ENCODE data around the gene ACTL7A.

ACTL7A gene

GRCh38 chr9:108864446-108864845, 2.4 kb downstream of the ACTL7A start:
- Histone ChIP-seq H3K27me3 (ENCODE audit: control insufficient read depth in 1 of 2, insufficient read depth in 2 of 2, low read length in 2 of 2) (no peaks in the 10 kb centered on the region), H3K4me3 (ENCODE audit: low read depth in 1 of 2, low read length in 2 of 2) (no peak overlapping the region), H3K9me3 (ENCODE audit: low read length) (no peaks in the 10 kb centered on the region), H3K27ac (ENCODE audit: low read depth, low read length) (no peak overlapping the region), H3K36me3 (ENCODE audit: insufficient read depth, low read length) (peaks cover 9% of the 10 kb centered on the region), H3K4me1 (ENCODE audit: insufficient read depth, low read length) (no peaks in the 10 kb centered on the region), H3K9ac (ENCODE audit: low read length) (no peak overlapping the region)

- no peaks in the 10 kb centered on the region for H3K27me3 ChIP-seq (ENCODE audit: control insufficient read depth in 1 of 2, insufficient read depth in 2 of 2, low read length in 2 of 2)
- peaks cover 9% of the 10 kb centered on the region for H3K36me3 ChIP-seq (ENCODE audit: insufficient read depth, low read length)
- no peak overlapping the region for H3K9ac ChIP-seq (ENCODE audit: low read length)
- no peaks in the 10 kb centered on the region for H3K4me1 ChIP-seq (ENCODE audit: insufficient read depth, low read length)
- no peak overlapping the region for H3K27ac ChIP-seq (ENCODE audit: low read depth, low read length)
- no peak overlapping the region for H3K4me3 ChIP-seq (ENCODE audit: low read depth in 1 of 2, low read length in 2 of 2)
- H3K9me3 ChIP-seq (ENCODE audit: low read length), result no peaks in the 10 kb centered on the region
These were observed 3.0 kb downstream of the ACTL7A start for GRCh38 chr9:108865037-108865436.

DNA sequence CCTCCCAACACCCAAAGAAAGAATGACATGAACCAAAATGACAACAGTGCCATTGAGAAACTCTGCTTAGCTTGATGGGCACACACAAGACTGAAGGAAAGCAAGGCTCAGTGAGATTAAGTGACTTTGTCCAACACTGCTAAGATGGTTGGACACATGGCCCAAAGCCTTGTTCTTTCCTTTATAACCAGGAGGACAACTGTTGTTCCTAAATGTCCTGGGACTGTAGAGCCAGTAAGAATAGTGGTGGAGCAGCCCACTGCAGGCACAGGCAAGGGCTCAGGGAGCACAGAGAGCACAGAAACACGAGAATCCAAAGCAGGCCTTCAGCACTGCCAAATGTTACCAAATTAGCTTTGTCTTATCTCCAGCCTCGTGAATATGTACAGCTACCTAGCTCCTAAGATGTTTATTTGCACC, 3.9 kb downstream of the ACTL7A start:
- H3K9me3 ChIP-seq (ENCODE audit: low read length), result no peaks in the 10 kb centered on the region
- no peak overlapping the region for H3K4me3 ChIP-seq (ENCODE audit: low read depth in 1 of 2, low read length in 2 of 2)
- no peaks in the 10 kb centered on the region for H3K27me3 ChIP-seq (ENCODE audit: control insufficient read depth in 1 of 2, insufficient read depth in 2 of 2, low read length in 2 of 2)
- H3K36me3 ChIP-seq (ENCODE audit: insufficient read depth, low read length), result peaks cover 13% of the 10 kb centered on the region
- H3K27ac ChIP-seq (ENCODE audit: low read depth, low read length), result no peak overlapping the region
- no peak overlapping the region for H3K9ac ChIP-seq (ENCODE audit: low read length)
- no peaks in the 10 kb centered on the region for H3K4me1 ChIP-seq (ENCODE audit: insufficient read depth, low read length)

DNA sequence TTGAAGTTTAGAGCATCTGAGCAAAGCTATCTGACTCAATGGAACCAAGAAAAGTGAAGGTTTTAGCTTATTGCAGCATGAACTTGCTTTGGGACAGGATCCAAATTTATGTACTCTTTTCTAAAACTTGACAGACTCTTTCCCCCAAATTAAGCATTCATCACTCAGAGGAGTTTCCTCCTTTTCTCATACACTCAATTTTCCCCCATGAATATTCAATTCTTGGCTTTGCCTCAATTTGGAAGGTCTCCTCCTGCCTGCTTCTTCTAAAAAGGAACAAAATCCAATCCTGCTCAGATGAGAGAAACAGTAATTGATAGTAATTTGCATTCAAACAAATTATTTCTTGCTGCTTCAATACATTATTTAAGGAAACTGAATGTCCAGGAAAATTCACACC, 5.0 kb downstream of the ACTL7A start:
- Histone ChIP-seq H3K9ac (ENCODE audit: low read length) (no peak overlapping the region), H3K27ac (ENCODE audit: low read depth, low read length) (no peak overlapping the region), H3K27me3 (ENCODE audit: control insufficient read depth in 1 of 2, insufficient read depth in 2 of 2, low read length in 2 of 2) (no peaks in the 10 kb centered on the region), H3K4me3 (ENCODE audit: low read depth in 1 of 2, low read length in 2 of 2) (no peak overlapping the region), H3K36me3 (ENCODE audit: insufficient read depth, low read length) (peaks cover 13% of the 10 kb centered on the region), H3K9me3 (ENCODE audit: low read length) (no peaks in the 10 kb centered on the region), H3K4me1 (ENCODE audit: insufficient read depth, low read length) (no peaks in the 10 kb centered on the region)

- Histone ChIP-seq H3K9ac (ENCODE audit: low read length) (no peak overlapping the region), H3K27me3 (ENCODE audit: control insufficient read depth in 1 of 2, insufficient read depth in 2 of 2, low read length in 2 of 2) (no peaks in the 10 kb centered on the region), H3K9me3 (ENCODE audit: low read length) (no peaks in the 10 kb centered on the region), H3K4me1 (ENCODE audit: insufficient read depth, low read length) (no peaks in the 10 kb centered on the region), H3K4me3 (ENCODE audit: low read depth in 1 of 2, low read length in 2 of 2) (no peak overlapping the region), H3K27ac (ENCODE audit: low read depth, low read length) (no peak overlapping the region), H3K36me3 (ENCODE audit: insufficient read depth, low read length) (peaks cover 13% of the 10 kb centered on the region)
These were observed 5.8 kb downstream of the ACTL7A start for GRCh38 chr9:108867829-108868228.

DNA sequence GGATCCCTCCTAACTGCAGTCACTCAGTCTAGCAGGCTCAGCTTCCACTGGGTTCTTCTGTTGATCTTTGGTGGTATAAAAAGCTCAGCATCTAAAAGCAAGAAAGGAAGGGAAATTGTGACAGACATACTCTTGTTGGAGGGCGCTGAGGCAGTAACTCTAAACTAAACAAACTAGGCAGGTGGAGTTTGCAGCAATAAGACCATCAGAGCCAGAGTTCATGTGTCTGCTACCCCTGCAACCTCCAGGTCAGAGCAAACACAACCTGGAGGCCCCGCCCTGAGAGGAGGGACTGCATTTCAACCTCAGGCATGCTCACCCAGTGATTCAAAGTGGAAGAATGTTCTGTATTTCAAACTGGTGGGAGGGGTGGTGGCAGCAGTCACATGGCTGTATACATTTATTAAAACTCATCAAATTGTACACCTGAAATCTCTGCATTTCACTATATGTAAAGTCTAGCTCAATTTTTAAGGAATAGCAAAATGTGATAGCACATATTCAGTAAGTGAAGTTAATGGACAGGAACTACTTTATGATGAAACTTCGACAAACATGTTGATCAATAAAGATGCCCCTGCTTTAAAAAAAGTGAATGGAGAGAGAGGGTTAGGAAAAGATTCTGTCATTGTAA, 7.1 kb downstream of the ACTL7A start:
- H3K4me3 ChIP-seq (ENCODE audit: low read depth in 1 of 2, low read length in 2 of 2), result no peak overlapping the region
- H3K9ac ChIP-seq (ENCODE audit: low read length), result no peak overlapping the region
- no peaks in the 10 kb centered on the region for H3K4me1 ChIP-seq (ENCODE audit: insufficient read depth, low read length)
- H3K36me3 ChIP-seq (ENCODE audit: insufficient read depth, low read length), result peaks cover 24% of the 10 kb centered on the region
- H3K9me3 ChIP-seq (ENCODE audit: low read length), result no peaks in the 10 kb centered on the region
- H3K27ac ChIP-seq (ENCODE audit: low read depth, low read length), result no peak overlapping the region
- no peaks in the 10 kb centered on the region for H3K27me3 ChIP-seq (ENCODE audit: control insufficient read depth in 1 of 2, insufficient read depth in 2 of 2, low read length in 2 of 2)

GRCh38 chr9:108874058-108874788, 12.2 kb downstream of the ACTL7A start:
- H3K27me3 ChIP-seq (ENCODE audit: control insufficient read depth in 1 of 2, insufficient read depth in 2 of 2, low read length in 2 of 2), result no peaks in the 10 kb centered on the region
- H3K36me3 ChIP-seq (ENCODE audit: insufficient read depth, low read length), result peaks cover 67% of the 10 kb centered on the region
- H3K4me1 ChIP-seq (ENCODE audit: insufficient read depth, low read length), result no peaks in the 10 kb centered on the region
- H3K27ac ChIP-seq (ENCODE audit: low read depth, low read length), result no peak overlapping the region
- no peak overlapping the region for H3K9ac ChIP-seq (ENCODE audit: low read length)
- H3K9me3 ChIP-seq (ENCODE audit: low read length), result no peaks in the 10 kb centered on the region
- H3K4me3 ChIP-seq (ENCODE audit: low read depth in 1 of 2, low read length in 2 of 2), result no peak overlapping the region

DNA sequence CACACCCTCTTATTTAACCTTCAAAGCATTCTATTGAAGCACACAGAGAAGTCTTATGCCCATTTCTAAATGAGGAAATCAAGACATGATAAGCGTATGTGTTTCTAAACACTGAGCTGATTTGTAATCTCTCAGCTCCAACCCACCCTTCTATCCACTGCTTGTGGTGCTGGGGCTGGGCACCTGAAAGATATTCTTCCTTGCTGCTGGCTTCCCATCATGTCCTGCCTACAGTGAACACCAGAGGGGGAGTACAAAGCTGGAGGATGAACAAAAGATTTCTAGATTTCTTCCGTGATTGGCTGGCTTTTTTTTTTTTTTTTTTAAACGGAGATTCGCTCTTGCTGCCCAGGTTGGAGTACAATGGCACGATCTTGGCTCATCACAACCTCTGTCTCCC, 14.4 kb downstream of the ACTL7A start:
- H3K4me1 ChIP-seq (ENCODE audit: insufficient read depth, low read length), result no peaks in the 10 kb centered on the region
- H3K36me3 ChIP-seq (ENCODE audit: insufficient read depth, low read length), result peaks cover 82% of the 10 kb centered on the region
- no peaks in the 10 kb centered on the region for H3K9me3 ChIP-seq (ENCODE audit: low read length)
- no peak overlapping the region for H3K9ac ChIP-seq (ENCODE audit: low read length)
- H3K4me3 ChIP-seq (ENCODE audit: low read depth in 1 of 2, low read length in 2 of 2), result no peak overlapping the region
- no peaks in the 10 kb centered on the region for H3K27me3 ChIP-seq (ENCODE audit: control insufficient read depth in 1 of 2, insufficient read depth in 2 of 2, low read length in 2 of 2)
- no peak overlapping the region for H3K27ac ChIP-seq (ENCODE audit: low read depth, low read length)

DNA sequence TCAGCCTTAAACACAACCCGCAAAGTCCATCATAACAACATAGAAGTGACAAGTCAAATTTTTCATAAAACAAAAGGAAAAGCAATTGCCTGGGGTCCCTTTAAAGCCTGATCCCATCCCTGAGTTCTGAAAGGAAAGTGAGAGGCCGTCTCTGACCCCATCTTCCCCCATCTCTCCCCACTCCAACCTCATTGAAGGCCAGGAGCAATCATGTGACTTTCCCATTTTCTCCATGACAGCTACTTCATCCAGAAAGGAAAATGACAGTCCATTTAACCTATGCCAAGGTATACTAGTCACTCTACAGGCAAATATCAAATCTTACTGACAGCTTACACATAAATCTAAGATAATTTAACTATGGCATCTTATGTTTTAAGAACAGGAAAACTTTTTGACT, 15.5 kb downstream of the ACTL7A start:
- no peaks in the 10 kb centered on the region for H3K9me3 ChIP-seq (ENCODE audit: low read length)
- H3K4me1 ChIP-seq (ENCODE audit: insufficient read depth, low read length), result no peaks in the 10 kb centered on the region
- peaks cover 92% of the 10 kb centered on the region for H3K36me3 ChIP-seq (ENCODE audit: insufficient read depth, low read length)

GRCh38 chr9:108880738-108881316, 18.8 kb downstream of the ACTL7A start:
- H3K4me3 ChIP-seq (ENCODE audit: low read depth in 1 of 2, low read length in 2 of 2), result no peak overlapping the region
- H3K36me3 ChIP-seq (ENCODE audit: insufficient read depth, low read length), result peaks cover 70% of the 10 kb centered on the region

More for the DNA sequence above, 15.5 kb downstream of the ACTL7A start:
- H3K27me3 ChIP-seq (ENCODE audit: control insufficient read depth in 1 of 2, insufficient read depth in 2 of 2, low read length in 2 of 2), result no peaks in the 10 kb centered on the region
- no peak overlapping the region for H3K9ac ChIP-seq (ENCODE audit: low read length)
- no peak overlapping the region for H3K27ac ChIP-seq (ENCODE audit: low read depth, low read length)
- no peak overlapping the region for H3K4me3 ChIP-seq (ENCODE audit: low read depth in 1 of 2, low read length in 2 of 2)

DNA sequence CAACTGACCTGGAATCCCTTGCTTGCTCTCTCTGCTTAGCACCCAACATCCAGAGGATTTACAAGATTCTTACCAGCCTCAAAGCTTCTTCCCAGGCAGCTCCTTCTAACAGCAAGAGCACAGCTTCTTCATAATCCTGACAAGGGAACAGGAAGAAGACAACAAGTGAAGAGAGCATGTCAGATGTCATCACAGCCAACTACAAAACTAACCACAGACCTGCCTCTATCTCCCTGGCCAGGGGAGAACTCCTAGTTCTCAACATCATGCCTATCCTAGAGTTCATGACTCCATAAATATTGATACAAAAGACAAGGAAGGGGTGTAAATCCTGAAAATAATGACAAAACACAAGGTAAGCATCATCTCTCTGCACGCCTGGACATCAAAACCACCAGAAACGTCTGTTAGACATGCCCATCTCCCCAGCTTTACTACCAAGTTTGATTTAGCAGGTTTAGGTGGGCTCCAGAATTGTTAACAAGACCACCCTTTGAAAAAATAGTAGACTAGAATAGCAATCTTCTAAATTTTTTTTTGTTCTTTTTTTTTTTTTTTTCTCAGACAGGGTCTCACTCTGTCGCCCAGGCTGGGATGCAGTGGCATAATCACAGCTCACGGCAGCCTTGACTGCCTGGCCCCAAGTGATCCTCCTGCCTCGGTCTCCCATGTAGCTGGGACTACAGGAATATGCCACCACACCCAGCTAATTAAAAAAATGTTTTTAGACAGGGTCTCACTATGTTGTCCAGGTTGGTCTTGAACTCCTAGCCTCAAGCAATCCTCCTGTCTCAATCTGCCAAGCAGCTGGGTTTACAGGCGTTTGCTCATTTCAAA, 20.2 kb downstream of the ACTL7A start:
- peaks cover 62% of the 10 kb centered on the region for H3K36me3 ChIP-seq (ENCODE audit: insufficient read depth, low read length)
- no peaks in the 10 kb centered on the region for H3K27me3 ChIP-seq (ENCODE audit: control insufficient read depth in 1 of 2, insufficient read depth in 2 of 2, low read length in 2 of 2)
- H3K9ac ChIP-seq (ENCODE audit: low read length), result no peak overlapping the region

More at GRCh38 chr9:108880738-108881316, 18.8 kb downstream of the ACTL7A start:
- Histone ChIP-seq H3K9me3 (ENCODE audit: low read length) (no peaks in the 10 kb centered on the region), H3K27me3 (ENCODE audit: control insufficient read depth in 1 of 2, insufficient read depth in 2 of 2, low read length in 2 of 2) (no peaks in the 10 kb centered on the region), H3K27ac (ENCODE audit: low read depth, low read length) (no peak overlapping the region), H3K4me1 (ENCODE audit: insufficient read depth, low read length) (no peaks in the 10 kb centered on the region), H3K9ac (ENCODE audit: low read length) (no peak overlapping the region)

More for the DNA sequence above, 20.2 kb downstream of the ACTL7A start:
- no peaks in the 10 kb centered on the region for H3K9me3 ChIP-seq (ENCODE audit: low read length)
- no peak overlapping the region for H3K4me3 ChIP-seq (ENCODE audit: low read depth in 1 of 2, low read length in 2 of 2)
- H3K27ac ChIP-seq (ENCODE audit: low read depth, low read length), result no peak overlapping the region
- H3K4me1 ChIP-seq (ENCODE audit: insufficient read depth, low read length), result no peaks in the 10 kb centered on the region
